Caco-2 (cell line): ENCODE results near the gene TBC1D17. TPM values are rescaled to one million over a fixed set of nuclear protein-coding genes. Genes with fewer than 3 reads are reported as not detected.

Experiments
- BruUV-seq: library from RNA; stranded (reverse); fragments of 400-500 nt; replicated peaks from 2 replicates; lab custom pipeline; 2021; lab: Mats Ljungman, UMichigan
- CTCF ChIA-PET: fragments of 300-600 bp; sonication (Branson Sonifier 250); formaldehyde crosslinking; loops from one replicate; lab custom pipeline; 2022; ENCODE audit warnings: antibody characterized with exemption; lab: Charles Lee
- POLR2A ChIA-PET: fragments of 300-600 bp; sonication (Branson Sonifier 250); formaldehyde crosslinking; loops from one replicate; lab custom pipeline; 2022; ENCODE audit warnings: antibody characterized with exemption; lab: Charles Lee
- DNase-seq, 2 experiments: peaks; one replicate each; pipeline versions ENCODE4 v3.0.0 to v3.0.0-alpha.2; 2020 to 2022
- H3K27me3 ChIP-seq: replicated peaks from 2 replicates; pipeline ENCODE4 v1.6.0; 2011; ENCODE audit warnings: low read length; ENCODE audit not compliant: control insufficient read depth, insufficient read depth
- H3K36me3 ChIP-seq: 2 replicates; pipeline ENCODE4 v1.5.1; 2011; ENCODE audit warnings: low read length; ENCODE audit not compliant: control insufficient read depth, insufficient read depth
- H3K4me1 ChIP-seq: fragments of 250-450 bp; sonication (Bioruptor Pico); 2 replicates; pipeline ENCODE4 v1.5.1; 2020; ENCODE audit warnings: mild to moderate bottlenecking
- H3K4me3 ChIP-seq: 2 replicates; pipeline ENCODE4 v1.5.1; 2011; ENCODE audit warnings: low read depth, mild to moderate bottlenecking, control low read depth, low read length
- H3K9me3 ChIP-seq: fragments of 250-450 bp; sonication (Bioruptor Pico); 2 replicates; pipeline ENCODE4 v1.5.1; 2020; ENCODE audit warnings: mild to moderate bottlenecking, moderate library complexity
- H3K27ac Mint-ChIP-seq: one replicate; pipeline ENCODE4 v1.8.0; 2022; ENCODE audit warnings: mixed read lengths; ENCODE audit not compliant: unreplicated experiment
- H3K27me3 Mint-ChIP-seq: one replicate; pipeline ENCODE4 v1.8.0; 2022; ENCODE audit warnings: mixed read lengths; ENCODE audit not compliant: insufficient read depth, unreplicated experiment
- H3K36me3 Mint-ChIP-seq: one replicate; pipeline ENCODE4 v1.8.0; 2022; ENCODE audit warnings: mild to moderate bottlenecking, mixed read lengths; ENCODE audit not compliant: insufficient read depth, unreplicated experiment
- H3K4me1 Mint-ChIP-seq: one replicate; pipeline ENCODE4 v1.8.0; 2022; ENCODE audit warnings: low read depth, mixed read lengths; ENCODE audit not compliant: unreplicated experiment
- H3K4me3 Mint-ChIP-seq: one replicate; pipeline ENCODE4 v1.8.0; 2022; ENCODE audit warnings: mild to moderate bottlenecking, moderate library complexity, mixed read lengths; ENCODE audit not compliant: unreplicated experiment
- H3K9me3 Mint-ChIP-seq: one replicate; pipeline ENCODE4 v1.8.0; 2022; ENCODE audit warnings: mixed read lengths; ENCODE audit not compliant: unreplicated experiment
- CTCF ChIP-seq, 2 experiments: fragments of 200-600 bp in 1 of 2; IDR thresholded peaks; 1 replicate in 1 of 2; 2 replicates in 1 of 2; pipeline versions ENCODE4 v1.5.1 to v1.8.0; 2011 to 2022; ENCODE audit warnings: antibody characterized with exemption in 1 of 2, control low read depth in 1 of 2, inconsistent platforms in 1 of 2, low read depth in 1 of 2, low read length in 1 of 2, mild to moderate bottlenecking in 1 of 2, moderate library complexity in 1 of 2; ENCODE audit not compliant: insufficient read depth in 1 of 2, severe bottlenecking in 1 of 2, unreplicated experiment in 1 of 2
- intact Hi-C: fragments of 100-400 bp; cut with micrococcal nuclease; formaldehyde crosslinking; loops from one replicate; pipeline ENCODE4 v1.10.0; 2022; ENCODE audit not compliant: unreplicated experiment
- total RNA-seq: library from RNA; stranded (reverse); gene quantifications from 2 replicates; pipeline ENCODE4 v1.2.3, GENCODE V29; 2022

Gene TBC1D17
- total RNA-seq, 1 experiment from 2014 or later: 55.3 TPM

- intact Hi-C loops: no loop called here
- CTCF ChIA-PET: no interaction called here
- POLR2A ChIA-PET: no interaction called here
- no peak overlapping the region for H3K27ac Mint-ChIP-seq
- H3K9me3 ChIP-seq: no peaks in the 10 kb centered on the region
- H3K9me3 Mint-ChIP-seq: no peaks in the 10 kb centered on the region
- peaks cover 59% of the 10 kb centered on the region for H3K36me3 Mint-ChIP-seq
- H3K4me1 Mint-ChIP-seq: no peaks in the 10 kb centered on the region
- peaks cover 3% of the 10 kb centered on the region for H3K36me3 ChIP-seq
- no peak overlapping the region for H3K4me3 Mint-ChIP-seq
- H3K27me3 Mint-ChIP-seq: no peaks in the 10 kb centered on the region
- no peaks in the 10 kb centered on the region for H3K27me3 ChIP-seq
- DNase-seq: no peak
- no peak overlapping the region for H3K4me3 ChIP-seq
- no peak for TF ChIP-seq CTCF (IDR thresholded peaks at IDR 0.05; ENCODE audit: insufficient read depth in 1 of 2, low read depth in 1 of 2, low read length in 1 of 2, severe bottlenecking in 1 of 2, unreplicated experiment in 1 of 2)
- no TSS peak for BruUV-seq
- H3K4me1 ChIP-seq: no peaks in the 10 kb centered on the region
These were observed 37.8 kb upstream of the TBC1D17 start for GRCh38 chr19:49839713-49840112.

- ChIA-PET POLR2A (no interaction called here), CTCF (no interaction called here)
- Histone ChIP-seq H3K27me3 (no peaks in the 10 kb centered on the region), H3K9me3 (no peaks in the 10 kb centered on the region), H3K4me1 (no peaks in the 10 kb centered on the region), H3K36me3 (peaks cover 3% of the 10 kb centered on the region), H3K4me3 (no peak overlapping the region)
- BruUV-seq: no TSS peak
- Mint-ChIP-seq H3K9me3 (no peaks in the 10 kb centered on the region), H3K4me3 (no peak overlapping the region), H3K4me1 (no peaks in the 10 kb centered on the region), H3K36me3 (peaks cover 53% of the 10 kb centered on the region), H3K27me3 (no peaks in the 10 kb centered on the region), H3K27ac (no peak overlapping the region)
- no peak for DNase-seq
- no peak for TF ChIP-seq CTCF (IDR thresholded peaks at IDR 0.05; ENCODE audit: insufficient read depth in 1 of 2, low read depth in 1 of 2, low read length in 1 of 2, severe bottlenecking in 1 of 2, unreplicated experiment in 1 of 2)
- intact Hi-C loops: no loop called here
These were observed 37.2 kb upstream of the TBC1D17 start for GRCh38 chr19:49840321-49840720.

- H3K9me3 ChIP-seq: no peaks in the 10 kb centered on the region
- H3K36me3 ChIP-seq: peaks cover 3% of the 10 kb centered on the region
- no peak overlapping the region for H3K4me3 ChIP-seq
- Mint-ChIP-seq H3K9me3 (no peaks in the 10 kb centered on the region), H3K27me3 (no peaks in the 10 kb centered on the region), H3K4me1 (no peaks in the 10 kb centered on the region), H3K36me3 (peaks cover 48% of the 10 kb centered on the region), H3K4me3 (no peak overlapping the region), H3K27ac (no peak overlapping the region)
- TF ChIP-seq CTCF (IDR thresholded peaks at IDR 0.05; ENCODE audit: insufficient read depth in 1 of 2, low read depth in 1 of 2, low read length in 1 of 2, severe bottlenecking in 1 of 2, unreplicated experiment in 1 of 2): no peak
- POLR2A ChIA-PET: no interaction called here
- BruUV-seq: no TSS peak
- no peaks in the 10 kb centered on the region for H3K27me3 ChIP-seq
- no peak for DNase-seq
- H3K4me1 ChIP-seq: no peaks in the 10 kb centered on the region
- CTCF ChIA-PET: no interaction called here
- intact Hi-C loops: no loop called here
These were observed 36.7 kb upstream of the TBC1D17 start for GRCh38 chr19:49840736-49841249.
